ENCODE measurements around the gene ANAPC16. TPM values are rescaled to one million over a fixed set of nuclear protein-coding genes. Genes with fewer than 3 reads are reported as not detected.
A peak's percentile ranks its signal among the peaks of the same experiment; 100 is the strongest.
"Not testable (repeated sequence)": the region's sequence is repeated elsewhere in the genome, so short reads cannot be mapped to it uniquely, and the experiment has no call there.

The ANAPC16 gene
- total and polyA plus RNA-seq, 2 of the 4 experiments (the other 2 are of a cell fraction), result 25.2 to 26.3 TPM

DNA sequence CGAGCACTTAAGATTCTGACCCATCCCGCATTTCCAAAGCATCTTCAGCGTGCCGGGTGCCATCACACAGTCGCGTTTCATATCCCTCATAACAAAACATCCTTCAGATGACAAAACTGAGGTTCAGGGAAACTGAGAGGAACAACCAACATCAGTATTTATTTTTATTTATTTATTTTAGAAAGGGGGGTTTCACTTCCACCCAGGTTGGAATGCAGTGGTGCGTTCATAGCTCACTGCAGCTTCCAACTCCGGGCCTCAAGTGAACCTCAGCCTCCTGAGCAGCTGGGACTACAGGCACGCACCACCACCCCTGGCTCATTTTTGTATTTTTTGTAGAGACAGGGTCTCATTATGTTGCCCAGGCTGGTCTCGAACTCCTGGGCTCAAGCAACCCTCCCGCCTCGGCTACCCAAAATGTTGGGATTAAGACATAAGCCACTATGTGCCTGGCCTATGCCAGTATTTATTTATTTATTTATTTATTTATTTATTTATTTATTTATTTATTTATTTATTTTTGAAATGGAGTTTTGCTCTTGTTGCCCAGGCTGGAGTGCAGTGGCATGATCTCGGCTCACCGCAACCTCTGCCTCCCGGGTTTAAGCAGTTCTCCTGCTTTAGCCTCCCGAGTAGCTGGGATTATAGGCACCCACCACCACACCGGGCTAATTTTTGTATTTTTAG, 33.5 kb downstream of the ANAPC16 start:
- 0 out of 2 replicates have a peak overlapping the region, but pooled peaks have one; percentile 23 for H2AK5ac ChIP-seq (ENCODE audit: low read depth, low read length)
- H4K5ac ChIP-seq (ENCODE audit: low read depth, low read length); H3K79me1 ChIP-seq (ENCODE audit: low read depth in 1 of 2, low read length in 2 of 2); H3K23ac ChIP-seq (ENCODE audit: low read depth, low read length); ATAC-seq (ENCODE audit: low read depth); POLR2A ChIA-PET (ENCODE audit: unreplicated experiment); H3K4me2 ChIP-seq (ENCODE audit: low read depth, low read length); H3K27me3 ChIP-seq (ENCODE audit: control insufficient read depth, insufficient read depth, low read length); dilution Hi-C loops (cut with HindIII; ENCODE audit: low sequenced_read_pairs, unreplicated experiment); BruUV-seq (replicated peaks); H3K9me3 ChIP-seq (ENCODE audit: control insufficient read depth, insufficient read depth, low read length); H3K9ac ChIP-seq (ENCODE audit: low read depth, low read length); intact Hi-C loops (cut with micrococcal nuclease); H3K4me3 ChIP-seq (ENCODE audit: insufficient read depth, low read depth, low read length); H2BK20ac ChIP-seq (ENCODE audit: low read depth, low read length); H2BK5ac ChIP-seq (ENCODE audit: low read depth, low read length, poor library complexity, severe bottlenecking); CTCF ChIA-PET; H3K56ac ChIP-seq (ENCODE audit: extremely low read depth, insufficient read depth, low read length); H3K18ac ChIP-seq (ENCODE audit: low read depth, low read length); H2AK9ac ChIP-seq (replicated peaks; ENCODE audit: low read depth, low read length, poor library complexity); H2BK15ac ChIP-seq (ENCODE audit: low read depth, low read length); H4K20me1 ChIP-seq (ENCODE audit: insufficient read depth, low read length); H3K14ac ChIP-seq (replicated peaks; ENCODE audit: low read depth, low read length); H4K8ac ChIP-seq (ENCODE audit: low read depth in 2 of 2, low read length in 2 of 2); H4K91ac ChIP-seq (ENCODE audit: insufficient read depth, low read depth, low read length); DNase-seq; H3K36me3 ChIP-seq (ENCODE audit: control insufficient read depth, insufficient read depth, low read length); H3K27ac ChIP-seq (ENCODE audit: insufficient read depth, low read length): not testable (repeated sequence)
- in situ Hi-C loops (cut with MboI; ENCODE audit: low sequenced_read_pairs), result loop anchor here (10.0 kb wide), 1 partner anchor 85 kb away; no protein-coding TSS in a partner anchor
- peaks cover 17% of the 10 kb centered on the region for H3K4me1 ChIP-seq (ENCODE audit: control insufficient read depth, insufficient read depth, low read length)
- WGBS, 2 experiments (ENCODE audit: extremely low coverage in 2 of 2, insufficient read length in 1 of 2), result 100% methylated on average over 1 of the region's 17 CpGs; no CpG with 5 or more reads in 1 of the 2 experiments
- peak overlapping the region; percentile 70 for H2AFZ ChIP-seq (replicated peaks; ENCODE audit: low read length, poor library complexity)
- 0 out of 2 replicates have a peak overlapping the region, but pooled peaks have one; percentile 9 for H2BK120ac ChIP-seq (ENCODE audit: low read depth, low read length)
- H3K9me1 ChIP-seq (ENCODE audit: insufficient read depth, low read length), result peaks cover 13% of the 10 kb centered on the region
- H3K4ac ChIP-seq (ENCODE audit: low read depth, low read length), result peak overlapping the region; percentile 9; the same call in 1 of the 2 replicates
